Endothelial cell of umbilical vein (primary cell): ENCODE measurements around the gene BBX. TPM values are rescaled to one million over a fixed set of nuclear protein-coding genes. Genes with fewer than 3 reads are reported as not detected.

ENCODE experiments used
- BruUV-seq: library from RNA; stranded (reverse); fragments of 400-500 nt; replicated peaks from 2 replicates; lab custom pipeline; 2021; lab: Mats Ljungman, UMichigan
- CTCF ChIA-PET: fragments of 300-600, 350-600 bp; sonication (Branson Sonifier 250); formaldehyde crosslinking; loops from one replicate; lab custom pipeline; 2021; ENCODE audit warnings: antibody characterized with exemption, inconsistent platforms; lab: Charles Lee
- POLR2A ChIA-PET: fragments of 300-600, 350-600 bp; sonication (Branson Sonifier 250); formaldehyde crosslinking; loops from one replicate; lab custom pipeline; 2021; ENCODE audit warnings: antibody characterized with exemption, inconsistent platforms; lab: Charles Lee
- DNase-seq: peaks from one replicate; pipeline ENCODE4 v3.0.0-alpha.2; 2011; ENCODE audit warnings: low read depth, low spot score
- FAIRE-seq: peaks from 2 replicates; lab custom pipeline; 2011; peaks lifted over from hg19 to GRCh38; lab: Jason Lieb, UNC
- H2AFZ ChIP-seq: 2 replicates; pipeline ENCODE4 v1.6.0; 2012; ENCODE audit warnings: low read depth, low read length, control low read depth, inconsistent platforms
- H3K27ac ChIP-seq: 2 replicates; pipeline ENCODE4 v1.5.1; 2011; ENCODE audit warnings: low read depth, mild to moderate bottlenecking, control low read depth, low read length, moderate library complexity; ENCODE audit not compliant: insufficient read depth
- H3K27me3 ChIP-seq, 2 experiments: 2 replicates each; pipeline versions ENCODE4 v1.6.0 to v1.6.1; 2011; ENCODE audit warnings: low read length in 2 of 2, mixed read lengths in 1 of 2; ENCODE audit not compliant: control insufficient read depth in 2 of 2, insufficient read depth in 2 of 2
- H3K36me3 ChIP-seq, 2 experiments: 2 replicates in 1 of 2; 3 replicates in 1 of 2; pipeline ENCODE4 v1.5.1; 2011; ENCODE audit warnings: low read length in 2 of 2, mild to moderate bottlenecking in 1 of 2, moderate library complexity in 1 of 2; ENCODE audit not compliant: control insufficient read depth in 2 of 2, insufficient read depth in 2 of 2; ENCODE audit errors: extremely low read depth in 1 of 2
- H3K4me1 ChIP-seq: 3 replicates; pipeline ENCODE4 v1.5.1; 2011; ENCODE audit warnings: mild to moderate bottlenecking, low read length; ENCODE audit not compliant: control insufficient read depth, insufficient read depth; ENCODE audit errors: extremely low read depth
- H3K4me2 ChIP-seq: 2 replicates; pipeline ENCODE4 v1.6.1; 2011; ENCODE audit warnings: low read length, control low read depth, mixed read lengths; ENCODE audit not compliant: insufficient read depth
- H3K4me3 ChIP-seq, 3 experiments: fragments of 200-600 bp in 1 of 3; sonication (generic), shearing (Covaris generic) in 1 of 3; replicated peaks in 1 of 3; 2 replicates each; pipeline ENCODE4 v1.5.1; 2011 to 2016; ENCODE audit warnings: control low read depth in 3 of 3, low read length in 3 of 3, mild to moderate bottlenecking in 2 of 3, inconsistent platforms in 1 of 3, low read depth in 1 of 3, moderate library complexity in 1 of 3; ENCODE audit not compliant: insufficient read depth in 1 of 3
- H3K79me2 ChIP-seq: 2 replicates; pipeline ENCODE4 v1.6.0; 2012; ENCODE audit warnings: low read length, inconsistent platforms; ENCODE audit not compliant: control insufficient read depth, insufficient read depth
- H3K9ac ChIP-seq: replicated peaks from 2 replicates; pipeline ENCODE3; 2011; ENCODE audit warnings: low read length, control low read depth; ENCODE audit not compliant: insufficient read depth; ENCODE audit errors: extremely low read depth
- H3K9me1 ChIP-seq: replicated peaks from 3 replicates; pipeline ENCODE4 v1.6.0; 2011; ENCODE audit warnings: mild to moderate bottlenecking, low read length; ENCODE audit not compliant: control insufficient read depth, insufficient read depth; ENCODE audit errors: extremely low read depth
- H3K9me3 ChIP-seq: replicated peaks from 2 replicates; pipeline ENCODE4 v1.5.1; 2012; ENCODE audit warnings: low read length, inconsistent platforms; ENCODE audit not compliant: control insufficient read depth, insufficient read depth
- H4K20me1 ChIP-seq: replicated peaks from 2 replicates; pipeline ENCODE3; 2011; ENCODE audit warnings: mild to moderate bottlenecking, low read length; ENCODE audit not compliant: control insufficient read depth, insufficient read depth; ENCODE audit errors: extremely low read depth
- EZH2 ChIP-seq: IDR thresholded peaks from 2 replicates; pipeline ENCODE4 v1.6.1; 2012; ENCODE audit warnings: borderline replicate concordance, low read depth, mild to moderate bottlenecking, moderate library complexity, low read length, inconsistent platforms; ENCODE audit not compliant: severe bottlenecking
- FOS ChIP-seq: IDR thresholded peaks from 2 replicates; pipeline ENCODE4 v1.6.1; 2011; ENCODE audit warnings: mild to moderate bottlenecking, low read length, moderate library complexity, borderline replicate concordance; ENCODE audit not compliant: insufficient read depth
- GATA2 ChIP-seq: IDR thresholded peaks from 2 replicates; pipeline ENCODE4 v1.7.0; 2011; ENCODE audit warnings: low read depth, mild to moderate bottlenecking, moderate library complexity, mixed read lengths, low read length; ENCODE audit not compliant: insufficient read length, insufficient read depth
- JUN ChIP-seq: IDR thresholded peaks from 2 replicates; pipeline ENCODE4 v1.6.1; 2011; ENCODE audit warnings: borderline replicate concordance, low read depth; ENCODE audit not compliant: insufficient read length, insufficient read depth
- MYC ChIP-seq: IDR thresholded peaks from one replicate; pipeline ENCODE4 v1.6.1; 2011; ENCODE audit warnings: mild to moderate bottlenecking, low read depth, low read length
- POLR2A ChIP-seq: IDR thresholded peaks from 2 replicates; pipeline ENCODE4 v1.6.1; 2012; ENCODE audit warnings: low read depth, mild to moderate bottlenecking, control low read depth, low read length
- POLR2AphosphoS5 ChIP-seq: IDR thresholded peaks from 2 replicates; pipeline ENCODE4 v1.6.1; 2012; ENCODE audit warnings: low read depth, mild to moderate bottlenecking, control low read depth, low read length, moderate library complexity; ENCODE audit not compliant: insufficient read depth
- dilution Hi-C: fragments of 300-500 bp; cut with MboI; formaldehyde crosslinking; loops from one replicate; pipeline ENCODE4 v1.15.0; 2019; ENCODE audit warnings: low sequenced_read_pairs; ENCODE audit not compliant: extremely low pct_ligation_motif_present
- intact Hi-C: fragments of 100-400 bp; cut with micrococcal nuclease; formaldehyde crosslinking; loops from one replicate; pipeline ENCODE4 v1.10.0; 2022
- polyA plus RNA-seq, 4 experiments: library from polyadenylated mRNA; depleted of rRNA in 3 of 4; stranded (reverse) in 3 of 4; unstranded in 1 of 4; fragments of >200 nt; gene quantifications; 2 replicates each; pipeline versions ENCODE4 v1.2.1 to v1.2.3, GENCODE V29; 2011 to 2012; ENCODE audit warnings: missing spikeins in 1 of 4
- total RNA-seq: library from RNA; stranded (reverse); gene quantifications from 2 replicates; pipeline ENCODE4 v1.2.3, GENCODE V29; 2021
- TF ChIP-seq, protein P1 (sequence below), 2 donors: IDR thresholded peaks; 1 replicate in 1 of 2; 2 replicates in 1 of 2; pipeline ENCODE4 v1.5.1; 2011; ENCODE audit warnings: low read length in 2 of 2, mild to moderate bottlenecking in 2 of 2, moderate library complexity in 2 of 2, control low read depth in 1 of 2, inconsistent platforms in 1 of 2, low read depth in 1 of 2; ENCODE audit not compliant: insufficient read depth in 1 of 2; ENCODE audit errors: extremely low read depth in 1 of 2
- TF ChIP-seq, protein P2 (sequence below): IDR thresholded peaks from 2 replicates; pipeline ENCODE4 v1.6.1; 2011; ENCODE audit not compliant: insufficient read depth, insufficient read length

The BBX gene
- total and polyA plus RNA-seq, 2 donors (not counting 3 experiments of a cell fraction or from before 2014, with no cell fraction given), result 21.4 to 43.4 TPM

GRCh38 chr3:107540857-107541256 lies 18.1 kb downstream of the BBX start:
- no peak overlapping the region for H3K4me2 ChIP-seq
- no peak overlapping the region for H3K4me3 ChIP-seq
- BruUV-seq, result no TSS peak
- no peak for DNase-seq
- no peak for FAIRE-seq
- H4K20me1 ChIP-seq, result no peaks in the 10 kb centered on the region
- H3K9me3 ChIP-seq, result no peaks in the 10 kb centered on the region
- H3K27me3 ChIP-seq, result no peaks in the 10 kb centered on the region
- TF ChIP-seq, protein P1, sequence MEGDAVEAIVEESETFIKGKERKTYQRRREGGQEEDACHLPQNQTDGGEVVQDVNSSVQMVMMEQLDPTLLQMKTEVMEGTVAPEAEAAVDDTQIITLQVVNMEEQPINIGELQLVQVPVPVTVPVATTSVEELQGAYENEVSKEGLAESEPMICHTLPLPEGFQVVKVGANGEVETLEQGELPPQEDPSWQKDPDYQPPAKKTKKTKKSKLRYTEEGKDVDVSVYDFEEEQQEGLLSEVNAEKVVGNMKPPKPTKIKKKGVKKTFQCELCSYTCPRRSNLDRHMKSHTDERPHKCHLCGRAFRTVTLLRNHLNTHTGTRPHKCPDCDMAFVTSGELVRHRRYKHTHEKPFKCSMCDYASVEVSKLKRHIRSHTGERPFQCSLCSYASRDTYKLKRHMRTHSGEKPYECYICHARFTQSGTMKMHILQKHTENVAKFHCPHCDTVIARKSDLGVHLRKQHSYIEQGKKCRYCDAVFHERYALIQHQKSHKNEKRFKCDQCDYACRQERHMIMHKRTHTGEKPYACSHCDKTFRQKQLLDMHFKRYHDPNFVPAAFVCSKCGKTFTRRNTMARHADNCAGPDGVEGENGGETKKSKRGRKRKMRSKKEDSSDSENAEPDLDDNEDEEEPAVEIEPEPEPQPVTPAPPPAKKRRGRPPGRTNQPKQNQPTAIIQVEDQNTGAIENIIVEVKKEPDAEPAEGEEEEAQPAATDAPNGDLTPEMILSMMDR (IDR thresholded peaks at IDR 0.05; ENCODE audit: extremely low read depth in 1 of 2, insufficient read depth in 1 of 2, low read depth in 1 of 2, low read length in 2 of 2), result no peak
- TF ChIP-seq GATA2, result no peak
- TF ChIP-seq FOS, result no peak
- TF ChIP-seq POLR2AphosphoS5, result no peak
- no peak for TF ChIP-seq POLR2A
- no peak for TF ChIP-seq MYC
- no peak for TF ChIP-seq JUN
- TF ChIP-seq EZH2, result no peak
- TF ChIP-seq, protein P2, sequence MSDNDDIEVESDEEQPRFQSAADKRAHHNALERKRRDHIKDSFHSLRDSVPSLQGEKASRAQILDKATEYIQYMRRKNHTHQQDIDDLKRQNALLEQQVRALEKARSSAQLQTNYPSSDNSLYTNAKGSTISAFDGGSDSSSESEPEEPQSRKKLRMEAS, result no peak
- H3K4me1 ChIP-seq, result no peaks in the 10 kb centered on the region
- H3K9ac ChIP-seq, result no peak overlapping the region
- POLR2A ChIA-PET, result no interaction called here
- dilution Hi-C loops (no loop called here), intact Hi-C loops (no loop called here)
- no peaks in the 10 kb centered on the region for H3K9me1 ChIP-seq
- H3K36me3 ChIP-seq, result no peaks in the 10 kb centered on the region
- H2AFZ ChIP-seq, result no peak overlapping the region
- no peak overlapping the region for H3K27ac ChIP-seq
- no peaks in the 10 kb centered on the region for H3K79me2 ChIP-seq
- CTCF ChIA-PET, result interaction anchor here (1.4 kb wide), 1 partner anchor 269 kb away, joined by 6 read pairs; no protein-coding TSS in a partner anchor
